Transverse colon (tissue), 4 donors: ENCODE data around the gene SNX12.

Source experiments
- EP300 ChIP-seq: sonication (generic); formaldehyde crosslinking; IDR thresholded peaks from one replicate; pipeline ENCODE4 v1.6.1; 2017; ENCODE audit warnings: antibody characterized with exemption, low read depth
- POLR2AphosphoS5 ChIP-seq, 3 donors: sonication (generic); formaldehyde crosslinking; IDR thresholded peaks; one replicate each; pipeline ENCODE4 v1.6.1; 2016; ENCODE audit warnings: antibody characterized with exemption in 3 of 3
- TF ChIP-seq, protein P1 (sequence below), 5 experiments: fragments of 200-600 bp in 3 of 5; fragments of 450-650 bp in 2 of 5; sonication (generic) in 3 of 5; IDR thresholded peaks; 1 replicate in 2 of 5; 2 replicates in 3 of 5; pipeline ENCODE4 v1.5.1; 2016 to 2017; ENCODE audit warnings: antibody characterized with exemption in 5 of 5, inconsistent platforms in 3 of 5, mild to moderate bottlenecking in 2 of 5, moderate library complexity in 1 of 5

GRCh38 chrX:71107762-71108360 lies 39.7 kb upstream of the SNX12 start:
- TF ChIP-seq, protein P1, sequence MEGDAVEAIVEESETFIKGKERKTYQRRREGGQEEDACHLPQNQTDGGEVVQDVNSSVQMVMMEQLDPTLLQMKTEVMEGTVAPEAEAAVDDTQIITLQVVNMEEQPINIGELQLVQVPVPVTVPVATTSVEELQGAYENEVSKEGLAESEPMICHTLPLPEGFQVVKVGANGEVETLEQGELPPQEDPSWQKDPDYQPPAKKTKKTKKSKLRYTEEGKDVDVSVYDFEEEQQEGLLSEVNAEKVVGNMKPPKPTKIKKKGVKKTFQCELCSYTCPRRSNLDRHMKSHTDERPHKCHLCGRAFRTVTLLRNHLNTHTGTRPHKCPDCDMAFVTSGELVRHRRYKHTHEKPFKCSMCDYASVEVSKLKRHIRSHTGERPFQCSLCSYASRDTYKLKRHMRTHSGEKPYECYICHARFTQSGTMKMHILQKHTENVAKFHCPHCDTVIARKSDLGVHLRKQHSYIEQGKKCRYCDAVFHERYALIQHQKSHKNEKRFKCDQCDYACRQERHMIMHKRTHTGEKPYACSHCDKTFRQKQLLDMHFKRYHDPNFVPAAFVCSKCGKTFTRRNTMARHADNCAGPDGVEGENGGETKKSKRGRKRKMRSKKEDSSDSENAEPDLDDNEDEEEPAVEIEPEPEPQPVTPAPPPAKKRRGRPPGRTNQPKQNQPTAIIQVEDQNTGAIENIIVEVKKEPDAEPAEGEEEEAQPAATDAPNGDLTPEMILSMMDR (IDR thresholded peaks at IDR 0.05), result no peak
- TF ChIP-seq POLR2AphosphoS5 (IDR thresholded peaks at IDR 0.05) (no peak), EP300 (no peak)
